Suppressor macrophage (primary cell): ENCODE data around the gene PIGU.
"Not testable (repeated sequence)": the region's sequence is repeated elsewhere in the genome, so short reads cannot be mapped to it uniquely, and the experiment has no call there.

Source experiments
- DNase-seq, 4 experiments: peaks; one replicate each; pipeline ENCODE4 v3.0.0-alpha.2; 2020 to 2022

Gene PIGU

DNA sequence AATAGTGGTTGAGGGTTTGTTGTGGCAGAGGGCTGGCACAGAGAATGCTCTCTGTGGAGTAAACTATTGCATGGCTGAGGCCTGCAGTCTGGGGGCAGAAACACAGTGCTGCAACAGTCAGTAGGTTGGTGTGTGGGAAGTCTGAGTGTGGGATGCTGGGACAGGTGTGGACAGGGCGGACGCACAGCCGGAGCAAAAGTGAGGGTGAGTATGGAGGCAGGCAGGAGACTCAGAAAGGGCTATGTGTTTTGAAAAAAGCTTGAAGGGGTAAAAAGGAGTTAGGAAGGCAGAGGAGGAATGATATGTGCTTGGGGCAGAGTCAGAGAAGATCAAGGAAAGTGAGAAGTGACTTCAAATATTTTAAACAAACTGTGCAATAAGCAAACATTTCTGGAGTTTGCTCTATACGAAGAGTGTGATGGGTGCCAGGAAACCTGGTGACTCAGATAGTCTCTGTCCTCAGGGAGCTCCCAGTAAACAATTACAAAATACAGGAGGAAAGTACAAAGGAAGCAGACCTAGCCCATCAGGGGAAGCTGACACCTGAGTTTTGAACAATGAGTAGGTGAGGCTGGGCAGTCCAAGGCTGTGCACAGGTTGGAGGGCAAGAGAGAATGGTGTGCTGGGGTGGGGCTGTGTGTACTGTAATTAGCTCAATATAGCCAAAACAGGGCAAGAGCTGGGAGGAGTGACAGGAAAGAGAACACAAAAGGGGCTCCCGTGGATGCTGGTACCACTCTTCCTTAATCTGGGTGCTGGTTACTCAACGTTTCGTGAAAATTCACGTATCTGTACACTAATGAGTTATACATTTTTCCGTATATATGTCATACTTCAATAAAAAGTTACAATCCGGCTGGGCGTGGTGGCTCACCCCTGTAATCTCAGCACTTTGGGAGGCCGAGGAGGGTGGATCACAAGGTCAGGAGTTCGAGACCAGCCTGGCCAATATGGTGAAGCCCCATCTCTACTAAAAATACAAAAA is 55.2 kb downstream of the PIGU start:
- DNase-seq = no peak

DNA sequence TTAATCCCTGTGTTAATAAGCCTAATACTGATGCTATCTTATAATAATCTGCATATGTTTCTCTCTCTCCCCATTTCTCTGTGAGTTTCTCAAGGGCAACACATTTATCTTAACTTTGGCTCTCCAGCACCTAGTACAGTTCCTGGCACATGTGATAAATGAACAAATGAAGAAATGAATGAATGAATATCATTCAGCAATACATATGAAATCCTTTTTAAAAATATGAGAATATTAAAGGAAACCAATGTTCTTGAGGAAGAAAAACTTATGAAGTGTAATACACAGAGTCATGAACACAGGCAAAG is 55.9 kb downstream of the PIGU start:
- DNase-seq = no peak

DNA sequence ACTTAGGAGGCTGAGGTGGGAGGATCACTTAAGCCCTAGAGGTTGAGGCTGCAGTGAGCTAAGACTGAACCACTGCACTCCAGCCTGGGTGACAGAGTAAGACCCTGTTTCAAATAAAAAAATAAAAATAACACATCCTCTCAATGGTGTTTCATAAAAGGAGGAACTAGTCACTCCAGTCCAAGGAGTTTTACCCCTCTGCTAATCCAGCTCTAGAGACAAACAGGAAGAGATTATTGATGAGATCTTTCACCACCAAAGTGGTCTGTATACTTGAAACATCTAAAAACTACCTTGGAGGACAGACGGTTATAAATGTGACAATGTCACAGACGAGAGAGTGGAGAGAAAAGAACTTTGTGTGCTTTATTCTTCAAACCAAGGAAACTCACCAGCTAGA is 58.2 kb downstream of the PIGU start:
- DNase-seq = no peak

DNA sequence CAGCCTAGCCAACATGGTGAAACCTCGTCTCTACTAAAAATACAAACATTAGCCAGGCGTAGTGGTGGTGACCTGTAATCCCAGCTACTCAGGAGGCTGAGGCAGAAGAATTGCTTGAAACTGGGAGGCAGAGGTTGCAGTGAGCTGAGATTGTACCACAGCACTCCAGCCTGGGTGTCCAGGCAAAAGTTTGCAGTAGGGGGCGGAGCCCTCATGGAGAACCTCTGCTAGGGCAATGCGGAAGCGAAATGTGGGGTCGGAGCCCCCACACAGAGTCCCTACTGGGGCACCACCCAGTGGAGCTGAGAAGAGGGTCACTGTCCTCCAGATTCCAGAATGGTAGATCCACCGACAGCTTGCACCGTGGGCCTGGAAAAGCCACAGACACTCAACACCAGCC is 60.0 kb downstream of the PIGU start:
- not testable (repeated sequence) for DNase-seq

DNA sequence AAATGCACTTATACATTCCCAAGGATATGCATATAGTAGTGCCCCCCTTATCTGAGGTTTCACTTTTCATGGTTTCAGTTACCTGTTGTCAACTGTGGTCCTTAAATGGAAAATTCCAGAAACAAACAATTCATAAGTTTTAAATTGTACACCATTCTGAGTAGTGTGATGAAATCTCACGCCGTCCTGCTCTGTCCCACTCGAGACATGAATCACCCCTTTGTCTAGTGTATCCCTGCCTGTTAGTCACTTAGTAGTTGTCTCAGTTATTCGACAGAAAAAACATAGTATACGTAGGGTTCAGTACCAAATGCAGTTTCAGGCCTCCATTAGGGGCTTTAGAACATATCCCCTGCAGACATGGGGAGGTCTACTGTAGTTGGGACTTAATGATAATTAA is 61.4 kb downstream of the PIGU start:
- DNase-seq = no peak

DNA sequence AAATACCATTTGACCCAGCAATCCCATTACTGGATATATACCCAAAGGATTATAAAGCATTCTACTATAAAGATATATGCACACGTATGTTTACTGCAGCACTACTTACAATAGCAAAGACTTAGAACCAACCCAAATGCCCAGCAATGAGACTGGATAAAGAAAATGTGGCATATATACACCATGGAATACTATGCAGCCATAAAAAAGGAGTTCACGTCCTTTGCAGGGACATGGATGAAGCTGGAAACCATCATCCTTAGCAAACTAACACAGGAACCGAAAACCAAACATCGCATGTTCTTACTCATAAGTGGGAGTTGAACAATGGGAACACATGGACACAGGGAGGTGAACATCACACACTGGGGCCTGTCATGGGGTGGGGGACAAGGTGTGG is 64.9 kb downstream of the PIGU start:
- not testable (repeated sequence) for DNase-seq

DNA sequence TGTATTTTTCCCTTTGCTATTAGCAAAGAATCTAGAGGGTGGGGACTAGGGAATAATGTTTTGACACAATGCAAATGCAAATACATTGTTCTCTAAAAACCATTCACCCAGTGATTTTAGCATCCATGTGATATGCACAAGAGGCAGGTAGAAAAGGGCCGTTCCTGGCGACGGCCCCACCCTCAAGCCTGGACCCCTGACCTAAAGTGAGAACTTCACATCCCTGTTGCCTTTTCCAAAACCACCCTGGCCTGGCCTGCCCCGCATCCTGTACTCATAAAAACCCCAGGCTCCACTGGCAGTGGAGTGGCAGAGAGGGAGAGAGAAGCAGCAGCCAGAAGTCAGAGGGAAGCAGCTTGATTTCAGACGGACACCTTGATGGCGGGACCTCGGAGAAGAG is 69.8 kb downstream of the PIGU start:
- no peak for DNase-seq

DNA sequence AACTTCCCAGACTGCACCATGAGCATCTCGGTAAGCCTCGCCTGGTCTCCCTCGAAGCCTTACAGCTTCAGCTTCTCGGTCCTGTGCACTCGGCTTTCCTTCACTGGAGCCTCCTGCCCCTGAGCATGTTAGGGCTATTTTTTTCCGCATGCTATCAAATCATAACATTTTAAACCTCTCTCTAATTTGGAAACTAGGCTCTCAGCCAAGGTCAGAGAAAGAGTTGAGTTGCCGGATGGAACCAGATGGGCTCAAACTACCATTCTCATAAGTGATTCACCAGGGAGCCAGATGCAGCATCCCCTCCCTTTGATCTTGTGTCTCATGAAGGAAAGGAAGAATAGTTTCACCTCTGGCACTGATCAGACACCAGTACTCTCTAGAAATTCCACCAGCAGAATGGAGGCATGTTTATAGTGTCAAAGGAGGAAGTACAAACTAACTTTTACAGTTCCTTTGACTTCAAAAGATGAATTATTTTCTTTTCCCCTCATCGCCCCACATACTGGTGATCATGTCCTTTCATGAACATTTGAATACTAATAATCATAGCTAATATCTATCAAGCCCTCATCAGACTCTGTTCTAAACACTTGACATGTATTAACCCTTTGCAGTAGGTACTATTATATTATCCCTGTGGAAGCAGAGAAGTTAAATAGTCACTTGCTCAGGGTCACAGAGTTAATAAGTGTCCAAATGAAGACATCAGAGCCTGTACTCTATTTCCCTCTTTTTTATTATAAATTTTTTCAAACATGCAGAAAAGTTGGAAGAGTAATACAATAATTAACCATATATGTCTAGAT is 71.7 kb downstream of the PIGU start:
- DNase-seq = no peak

DNA sequence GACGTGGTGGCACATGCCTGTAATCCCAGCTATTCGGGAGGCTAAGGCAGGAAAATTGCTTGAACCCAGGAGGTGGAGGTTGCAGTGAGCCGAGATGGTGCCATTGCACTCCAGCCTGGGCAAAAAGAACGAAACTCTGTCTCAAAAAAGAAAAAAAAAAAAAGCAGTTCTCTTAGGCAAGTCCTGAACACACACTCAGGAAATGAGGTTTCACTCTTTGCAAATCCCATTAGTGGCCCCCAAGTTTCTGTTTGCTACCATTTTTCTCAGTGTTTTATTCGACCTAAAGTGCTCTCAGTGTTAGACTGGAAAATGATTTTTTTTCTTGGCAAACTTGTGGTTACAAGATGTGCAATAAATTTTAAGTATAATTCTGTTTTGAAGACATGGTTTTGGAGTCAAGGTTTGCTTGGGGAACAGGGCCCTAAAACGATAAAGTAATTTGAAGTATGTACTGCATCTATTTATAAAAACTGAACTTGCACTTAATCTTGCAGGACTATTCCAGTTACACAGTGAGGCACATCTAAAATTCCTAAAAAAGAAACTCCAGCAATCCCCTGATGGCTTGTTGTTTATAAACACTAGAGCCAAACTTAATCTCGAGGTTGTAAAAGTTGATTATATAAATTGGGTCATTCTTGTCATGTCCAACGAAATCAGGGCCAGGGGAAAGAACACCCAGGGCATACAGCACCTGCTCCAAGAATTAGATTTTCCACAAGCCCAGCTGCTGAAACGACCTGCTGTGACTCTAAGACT is 75.8 kb downstream of the PIGU start:
- DNase-seq = no peak

DNA sequence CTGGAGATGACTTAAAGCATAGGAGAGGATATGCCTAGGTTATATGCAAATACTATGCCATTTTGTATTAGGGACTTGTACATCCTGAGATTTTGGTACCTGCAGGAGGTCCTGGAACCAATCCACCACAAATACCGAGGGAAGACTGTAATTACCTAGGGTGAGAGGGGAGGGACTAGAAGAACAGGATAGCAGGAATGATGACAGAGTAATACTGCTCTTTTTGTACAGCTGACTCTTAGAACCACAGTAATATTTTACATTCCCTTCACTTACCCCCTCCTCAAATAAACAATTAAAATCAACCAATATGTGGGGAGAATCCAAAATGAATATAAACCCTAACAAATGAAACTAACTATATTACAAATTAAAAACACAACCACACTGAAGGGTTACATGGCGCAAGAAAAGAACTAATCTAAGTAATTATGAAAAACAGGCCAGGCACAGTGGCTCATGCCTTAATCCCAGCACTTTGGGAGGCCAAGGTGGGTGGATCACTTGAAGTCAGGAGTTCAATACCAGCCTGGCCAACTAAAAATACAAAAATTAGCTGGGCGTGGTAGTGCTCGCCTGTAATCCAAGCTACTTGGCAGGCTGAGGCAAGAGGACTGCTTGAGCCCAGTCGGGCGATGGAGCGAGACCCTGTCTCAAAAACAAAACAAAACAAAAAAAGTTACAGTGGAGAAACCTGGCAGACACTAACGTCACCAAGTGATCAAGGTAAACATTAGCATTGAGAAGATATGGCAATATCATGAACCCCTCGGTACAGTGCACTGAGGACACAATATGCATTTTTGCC is 81.3 kb downstream of the PIGU start:
- no peak for DNase-seq

DNA sequence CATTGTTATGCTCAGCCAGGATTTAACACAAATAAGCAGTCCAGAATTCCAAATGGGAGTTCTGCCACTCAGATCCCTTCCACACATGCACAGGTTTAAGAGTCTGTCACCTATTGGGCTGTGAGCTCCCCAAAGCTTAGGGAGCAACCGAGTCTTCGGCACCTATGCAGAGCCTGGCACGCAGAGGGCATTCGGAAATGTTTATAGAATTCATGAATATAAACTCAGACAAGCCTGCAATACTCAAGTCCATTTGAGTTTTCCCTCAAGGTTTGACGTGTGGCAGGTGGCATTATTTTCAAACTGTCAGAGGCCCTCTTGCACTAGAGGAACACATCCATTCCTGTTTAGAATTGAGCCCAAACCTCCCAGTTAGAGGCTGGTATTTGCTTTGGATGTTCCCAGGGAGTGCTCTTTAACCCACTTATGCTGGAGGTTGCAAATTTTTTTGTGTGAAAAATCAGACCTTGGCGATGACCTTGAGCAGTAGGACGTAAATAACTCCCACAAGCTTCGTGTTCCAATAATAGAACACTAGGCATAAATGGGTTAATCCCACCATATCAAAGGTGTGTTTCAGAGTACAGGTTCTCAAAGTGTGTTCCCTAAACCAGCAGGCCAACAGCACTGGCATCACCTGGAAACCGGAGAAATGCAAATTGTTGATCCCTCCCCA is 90.3 kb downstream of the PIGU start:
- DNase-seq = no peak

DNA sequence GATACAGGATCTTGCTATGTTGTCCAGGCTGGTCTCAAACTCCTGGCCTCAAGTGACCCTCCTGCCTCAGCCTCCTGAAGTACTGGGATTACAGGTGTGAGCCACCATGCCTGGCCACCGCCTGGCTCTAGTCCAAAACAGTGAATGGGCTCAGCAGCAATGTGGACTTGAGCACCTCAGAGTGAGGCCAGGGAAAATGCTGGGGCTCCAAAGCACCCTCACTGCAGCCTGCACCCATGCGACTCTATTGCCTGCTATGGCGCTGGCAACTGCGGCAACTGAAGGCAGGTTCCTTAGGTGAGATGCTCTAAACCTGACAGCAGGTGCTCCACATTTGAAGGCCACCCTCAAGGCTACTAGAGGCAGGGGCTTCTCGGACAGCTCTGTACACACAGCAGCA is 91.9 kb downstream of the PIGU start:
- no peak for DNase-seq

DNA sequence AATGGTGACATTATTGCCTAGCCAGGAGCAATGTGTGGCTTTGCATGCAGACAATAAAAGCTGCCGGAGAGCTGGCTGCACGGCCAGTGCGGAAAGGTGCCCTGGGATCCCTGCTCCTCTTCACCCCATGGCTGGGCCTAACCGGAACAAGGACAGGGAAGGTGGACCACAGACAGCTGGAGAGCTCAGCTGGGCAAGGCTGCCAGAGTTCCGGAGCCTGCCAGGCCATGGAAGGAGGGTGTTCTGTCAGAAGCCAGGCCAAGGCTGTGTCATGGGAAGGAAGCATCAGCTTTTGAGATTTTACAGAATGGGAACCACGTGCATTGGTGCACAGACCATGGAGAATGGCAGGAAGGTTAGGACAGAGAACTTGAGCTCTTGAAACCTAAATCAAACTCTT is 93.3 kb downstream of the PIGU start:
- no peak for DNase-seq

DNA sequence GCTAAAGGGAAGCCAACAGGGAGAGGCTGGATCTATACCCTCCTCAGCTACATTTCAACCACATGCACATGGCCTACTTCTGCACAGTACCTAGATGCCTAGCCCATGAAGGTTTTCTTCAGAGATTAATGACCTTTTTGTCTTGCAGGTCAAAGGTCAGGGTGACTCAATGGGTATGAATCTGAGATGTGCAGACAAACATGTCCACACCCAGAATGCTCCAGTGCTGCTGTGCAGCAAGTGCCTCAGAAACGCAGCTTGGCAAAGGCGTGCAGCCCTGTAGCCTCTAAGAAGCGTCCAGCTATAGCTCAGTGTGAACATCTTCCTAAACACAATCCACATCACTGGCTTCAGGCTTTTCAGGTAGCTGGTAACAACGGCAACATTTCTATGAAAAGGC is 94.0 kb downstream of the PIGU start:
- no peak for DNase-seq

DNA sequence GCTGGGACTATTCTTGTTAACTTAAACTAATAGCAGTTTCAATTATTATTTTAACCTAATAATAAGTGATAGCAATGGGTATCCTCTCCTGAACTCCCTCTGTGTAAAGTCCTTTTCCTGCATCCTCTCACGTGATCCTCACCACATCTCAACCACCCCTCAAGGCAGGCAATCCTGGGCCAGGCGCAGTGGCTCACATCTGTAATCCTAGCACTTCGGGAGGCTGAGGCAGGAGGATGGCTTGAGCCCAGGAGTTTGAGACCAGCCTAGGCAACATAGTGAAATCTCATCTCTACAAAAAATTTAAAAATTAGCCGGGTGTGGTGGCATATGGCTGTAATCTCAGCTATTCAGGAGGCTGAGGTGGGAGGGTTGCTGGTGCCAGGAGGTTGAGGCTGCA is 94.7 kb downstream of the PIGU start:
- no peak for DNase-seq

DNA sequence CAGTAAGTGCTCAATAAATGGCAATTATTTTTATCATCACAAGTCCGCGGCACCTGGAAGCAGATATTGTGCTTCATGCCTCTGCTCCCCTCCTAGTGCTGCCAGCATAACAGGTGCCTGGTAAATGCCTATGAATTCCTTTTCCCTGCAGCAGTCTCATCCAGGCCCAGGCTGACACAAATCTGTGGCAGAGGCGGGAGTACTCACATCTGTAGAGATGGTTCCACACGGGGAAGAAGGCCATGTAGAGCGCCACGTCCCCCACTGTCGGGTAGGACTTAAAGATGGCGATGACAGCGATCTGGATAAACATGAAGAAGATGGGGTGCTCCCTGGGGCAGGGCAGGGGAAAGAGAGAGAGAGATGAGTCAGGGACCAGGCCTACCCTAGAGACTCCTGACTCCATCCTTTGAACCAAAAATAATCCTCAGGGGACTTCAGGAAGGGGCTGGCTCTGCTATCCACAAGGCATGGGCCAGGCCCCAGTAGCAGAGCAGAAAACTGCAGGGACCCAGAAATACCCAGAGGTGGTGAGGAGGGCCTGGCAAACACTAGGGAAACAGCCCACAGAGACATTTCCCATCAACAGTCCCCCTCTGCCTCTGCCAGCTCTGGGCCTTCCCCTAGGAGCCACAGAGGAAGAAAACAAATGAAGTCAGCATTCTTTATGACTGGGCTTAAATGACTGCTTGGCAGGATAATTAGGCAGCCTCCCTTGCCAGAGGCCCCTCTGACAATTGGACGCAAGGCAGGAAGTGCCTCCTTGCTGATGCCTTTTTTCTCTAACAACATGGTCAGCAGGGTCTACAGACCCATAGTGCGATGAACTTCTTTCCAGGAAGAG is 95.3 kb downstream of the PIGU start:
- DNase-seq = peak in 1 of 4 experiments; percentile 16

DNA sequence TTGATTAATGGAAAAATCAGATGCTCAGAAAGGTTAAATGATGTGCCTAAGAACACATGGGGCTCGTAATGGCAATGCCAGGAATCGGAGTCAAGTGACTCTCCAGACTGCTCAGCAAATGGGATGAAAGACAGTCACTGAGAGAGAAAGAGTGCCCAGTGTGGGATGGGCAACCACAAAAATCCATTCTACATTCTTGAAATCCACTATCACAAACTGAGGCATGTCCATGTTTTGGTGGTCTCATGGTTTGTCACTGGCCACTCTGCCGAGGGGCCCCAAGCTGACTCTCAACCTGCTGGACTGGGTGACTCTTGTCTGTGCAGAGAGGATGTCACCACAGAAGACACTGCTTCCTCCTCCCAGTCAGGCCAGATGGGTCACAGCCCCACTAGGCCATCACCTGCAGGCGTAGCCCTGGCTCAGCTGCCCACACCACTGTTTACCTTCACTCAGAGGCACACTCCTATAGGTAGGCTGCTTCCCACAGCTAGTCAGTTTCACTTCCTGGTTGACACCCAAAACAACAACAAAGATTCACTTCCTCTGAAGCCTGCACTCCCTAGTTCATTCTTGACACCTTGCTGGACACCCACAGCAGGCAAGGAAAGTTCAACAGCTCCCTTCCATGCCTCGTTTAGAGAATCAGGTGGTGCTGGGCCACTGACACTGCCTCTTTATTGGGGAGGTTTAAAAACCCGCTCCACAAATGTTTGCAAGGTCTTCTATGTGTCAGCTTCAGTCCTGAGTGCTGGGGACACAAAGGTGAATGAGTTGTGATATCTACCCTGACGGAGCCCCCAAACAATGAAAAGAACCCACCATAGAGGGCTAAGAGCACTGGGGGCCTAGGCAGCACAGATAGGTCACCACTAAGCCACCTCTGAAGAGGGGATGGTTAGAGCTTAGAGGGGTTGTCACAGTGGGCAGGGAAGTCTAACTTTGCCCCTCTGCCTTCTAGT is 96.6 kb downstream of the PIGU start:
- DNase-seq = peak in 2 of 4 experiments; percentile 5 to 20

DNA sequence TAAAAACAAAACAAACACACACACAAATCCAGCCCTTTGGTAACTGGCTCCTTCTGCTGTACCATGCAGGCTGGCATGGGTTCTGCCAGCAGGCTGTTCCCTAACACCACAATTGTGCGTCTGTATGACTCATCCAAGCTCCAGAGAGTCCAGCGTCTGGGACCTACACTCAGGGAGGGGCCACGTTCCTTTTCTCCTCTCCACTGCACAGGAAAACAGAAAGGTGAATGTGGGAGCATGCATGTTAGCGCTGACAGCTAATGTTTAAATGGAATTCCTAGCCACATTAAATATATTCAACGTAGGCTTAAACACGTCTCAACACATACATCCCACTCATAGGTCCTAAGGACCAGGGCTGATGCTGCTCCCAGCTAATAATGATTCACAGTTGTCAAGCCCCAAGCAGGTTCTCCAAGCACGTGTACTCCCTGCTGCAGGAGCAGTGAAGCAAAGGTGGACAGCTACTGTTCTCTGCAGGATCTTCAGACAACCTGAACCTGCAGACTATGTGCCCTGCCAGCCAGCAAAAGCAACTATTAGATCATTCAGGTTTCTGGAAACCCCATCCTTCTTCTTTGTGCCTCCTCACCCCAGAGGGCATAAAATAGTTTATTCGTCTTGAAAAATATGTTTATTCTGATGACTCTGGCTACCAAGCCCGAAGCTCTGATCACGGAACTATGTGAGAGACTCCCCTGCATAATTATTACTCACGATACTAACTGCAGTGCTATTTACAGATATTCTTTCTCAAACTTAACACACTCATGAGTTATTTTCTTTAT is 97.5 kb downstream of the PIGU start:
- DNase-seq = peak in 3 of 4 experiments; percentile 22 to 34 (median 32)

DNA sequence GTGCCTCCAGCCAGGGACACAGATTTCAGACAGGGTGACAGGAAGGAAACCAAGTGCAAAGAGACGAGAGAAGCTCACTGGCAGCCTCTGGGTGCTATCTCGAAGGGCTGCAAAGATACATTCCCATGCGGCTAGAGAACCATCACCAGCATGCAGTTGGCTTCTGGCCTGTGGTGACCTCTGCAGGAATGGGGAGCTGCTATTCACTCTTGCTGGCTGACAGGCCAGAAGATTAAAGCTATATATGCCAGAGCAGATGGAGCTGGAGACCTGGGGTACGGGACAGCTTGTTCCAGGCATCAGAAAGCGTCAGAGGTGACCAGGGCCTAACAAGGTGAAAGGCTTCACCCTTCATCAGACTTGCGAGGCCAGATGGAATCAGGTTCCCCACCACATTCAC is 98.4 kb downstream of the PIGU start:
- no peak for DNase-seq
